ENCODE measurements around the gene CAPN10.
A peak's percentile ranks its signal among the peaks of the same experiment; 100 is the strongest.
"Not testable (repeated sequence)": the region's sequence is repeated elsewhere in the genome, so short reads cannot be mapped to it uniquely, and the experiment has no call there.

The CAPN10 gene, protein sequence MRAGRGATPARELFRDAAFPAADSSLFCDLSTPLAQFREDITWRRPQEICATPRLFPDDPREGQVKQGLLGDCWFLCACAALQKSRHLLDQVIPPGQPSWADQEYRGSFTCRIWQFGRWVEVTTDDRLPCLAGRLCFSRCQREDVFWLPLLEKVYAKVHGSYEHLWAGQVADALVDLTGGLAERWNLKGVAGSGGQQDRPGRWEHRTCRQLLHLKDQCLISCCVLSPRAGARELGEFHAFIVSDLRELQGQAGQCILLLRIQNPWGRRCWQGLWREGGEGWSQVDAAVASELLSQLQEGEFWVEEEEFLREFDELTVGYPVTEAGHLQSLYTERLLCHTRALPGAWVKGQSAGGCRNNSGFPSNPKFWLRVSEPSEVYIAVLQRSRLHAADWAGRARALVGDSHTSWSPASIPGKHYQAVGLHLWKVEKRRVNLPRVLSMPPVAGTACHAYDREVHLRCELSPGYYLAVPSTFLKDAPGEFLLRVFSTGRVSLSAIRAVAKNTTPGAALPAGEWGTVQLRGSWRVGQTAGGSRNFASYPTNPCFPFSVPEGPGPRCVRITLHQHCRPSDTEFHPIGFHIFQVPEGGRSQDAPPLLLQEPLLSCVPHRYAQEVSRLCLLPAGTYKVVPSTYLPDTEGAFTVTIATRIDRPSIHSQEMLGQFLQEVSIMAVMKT
- 46.4 to 77.6 (median 70.0) reads per million in 3 experiments for total RNA-seq

DNA sequence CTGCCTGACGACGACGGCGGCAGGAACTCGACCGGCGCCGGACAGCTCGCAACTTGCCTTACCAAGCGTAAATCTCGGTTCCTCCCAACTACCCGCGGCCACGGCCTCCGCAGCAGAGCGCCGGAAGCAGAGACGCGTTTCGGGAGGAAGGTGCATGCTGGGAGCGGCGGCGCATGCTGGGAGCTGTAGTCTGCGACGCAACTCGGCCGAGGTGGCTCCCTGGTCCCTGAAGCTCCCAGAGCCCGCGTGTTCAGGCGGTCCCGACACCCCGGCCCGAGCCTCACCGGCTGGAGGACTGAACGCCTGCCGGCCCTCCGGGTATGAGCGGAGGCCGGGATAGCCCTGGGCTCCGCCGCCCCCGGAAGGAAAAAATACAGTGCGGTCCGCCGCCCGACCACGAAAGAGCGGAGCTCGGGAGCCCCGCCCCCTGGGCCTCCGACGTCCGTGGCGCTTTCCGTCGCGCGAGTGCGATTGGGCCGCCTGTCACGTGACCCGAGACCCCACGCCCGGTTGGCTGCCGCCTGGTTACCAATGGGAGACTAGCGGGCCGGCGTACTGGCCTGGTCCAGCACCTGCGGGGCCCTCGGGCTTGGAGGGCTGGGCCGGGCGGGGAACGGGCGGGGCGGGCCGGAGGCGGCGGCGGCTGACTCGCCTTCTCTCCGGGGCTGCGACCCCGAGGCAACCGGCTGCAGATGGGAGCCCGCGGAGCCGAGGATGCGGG is at the start of gene CAPN10:
CAPN10 (plus strand) TSS at position 537 of the 721 bp plus-strand sequence; CDS start at position 715, 178 bp downstream.
- DNase-seq, result peak; percentile 96

- DNase-seq, result no peak
Observed at GRCh38 chr2:240538031-240538780, 48.3 kb upstream of the CAPN10 start.

- not testable (repeated sequence) for DNase-seq
Observed at GRCh38 chr2:240539101-240539500, 47.4 kb upstream of the CAPN10 start.

- DNase-seq, result no peak
Observed at GRCh38 chr2:240539906-240540305, 46.6 kb upstream of the CAPN10 start.

DNA sequence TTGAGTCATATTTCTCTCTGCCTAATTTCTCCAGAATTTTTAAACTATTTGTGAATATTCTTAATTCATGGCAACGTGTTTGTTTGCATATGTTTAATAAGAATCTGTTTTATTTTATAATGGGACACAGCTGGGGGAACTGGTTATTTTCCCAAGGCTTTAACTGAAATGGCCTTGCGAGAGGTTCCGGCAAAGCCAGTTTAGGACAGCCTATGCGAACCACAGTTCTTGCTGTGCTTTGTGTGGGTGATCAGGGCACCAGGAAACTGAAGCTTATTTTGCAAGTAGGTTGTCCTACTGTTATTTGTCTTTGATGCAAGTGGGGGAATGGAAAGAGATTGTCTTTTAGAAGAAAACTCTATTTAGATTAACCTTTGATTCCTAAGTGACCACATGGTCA is 35.2 kb upstream of the CAPN10 start:
- DNase-seq, result no peak

GRCh38 chr2:240551811-240552210 is 34.7 kb upstream of the CAPN10 start:
- DNase-seq, result no peak

DNA sequence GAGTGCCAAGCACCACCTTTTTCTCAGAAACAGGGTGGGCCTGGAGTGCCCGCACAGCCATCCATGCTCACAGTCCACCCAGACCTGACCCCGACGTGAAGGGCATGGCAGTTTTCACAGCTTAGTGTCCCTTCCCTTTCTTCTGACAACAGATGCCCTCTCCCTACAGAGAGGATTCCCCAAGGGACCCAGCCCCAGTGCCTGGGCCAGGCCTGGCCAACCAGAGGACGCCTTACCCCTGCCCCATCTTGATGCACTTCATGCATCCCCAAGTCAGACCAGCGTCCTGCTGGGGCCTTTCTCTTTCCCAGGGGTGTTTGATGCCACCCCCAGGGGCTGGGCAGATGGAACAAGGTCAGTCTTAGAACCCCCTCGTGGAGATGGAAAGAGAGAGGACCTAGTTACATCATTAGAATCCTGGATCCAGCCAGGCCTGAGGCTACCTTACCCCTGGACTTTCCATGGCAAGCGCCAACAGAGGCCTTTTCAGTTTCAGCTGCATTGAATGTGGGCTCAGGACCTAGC is 32.5 kb upstream of the CAPN10 start:
- no peak for DNase-seq

DNA sequence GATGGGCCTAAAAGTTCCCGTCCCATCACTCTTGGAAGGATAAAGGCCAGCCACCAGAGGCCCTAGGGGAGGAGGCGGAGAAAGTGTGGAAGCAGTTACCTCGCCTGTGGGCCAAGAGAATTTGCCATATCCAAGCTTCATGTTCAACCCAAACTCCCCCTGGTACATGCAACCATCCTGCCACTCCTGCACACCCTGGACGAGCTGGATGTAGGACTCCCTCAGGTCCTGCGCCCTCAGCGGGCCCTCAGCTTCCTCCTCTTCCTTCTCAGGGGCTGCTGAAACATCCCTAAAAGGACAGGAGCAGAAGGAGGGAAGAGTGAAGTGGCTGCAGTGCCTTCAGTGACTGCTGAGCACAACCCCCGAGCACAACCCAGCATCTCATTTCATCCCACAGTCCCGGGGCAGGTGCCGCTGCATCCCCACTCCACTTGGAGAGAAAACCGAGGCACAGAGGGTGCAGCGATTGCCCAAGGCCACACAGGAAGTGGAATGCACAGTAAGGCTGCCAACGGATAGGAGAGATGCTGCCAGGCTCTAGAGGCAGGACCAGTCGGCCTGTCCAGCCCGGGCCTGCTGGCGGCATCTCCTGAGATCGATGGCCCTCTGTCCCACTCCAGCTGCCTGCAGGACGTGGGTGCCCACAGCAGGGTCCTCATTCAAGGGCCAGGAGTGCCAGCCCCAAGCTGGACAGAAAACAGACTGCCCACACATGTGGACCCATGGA is 31.6 kb upstream of the CAPN10 start:
- no peak for DNase-seq

DNA sequence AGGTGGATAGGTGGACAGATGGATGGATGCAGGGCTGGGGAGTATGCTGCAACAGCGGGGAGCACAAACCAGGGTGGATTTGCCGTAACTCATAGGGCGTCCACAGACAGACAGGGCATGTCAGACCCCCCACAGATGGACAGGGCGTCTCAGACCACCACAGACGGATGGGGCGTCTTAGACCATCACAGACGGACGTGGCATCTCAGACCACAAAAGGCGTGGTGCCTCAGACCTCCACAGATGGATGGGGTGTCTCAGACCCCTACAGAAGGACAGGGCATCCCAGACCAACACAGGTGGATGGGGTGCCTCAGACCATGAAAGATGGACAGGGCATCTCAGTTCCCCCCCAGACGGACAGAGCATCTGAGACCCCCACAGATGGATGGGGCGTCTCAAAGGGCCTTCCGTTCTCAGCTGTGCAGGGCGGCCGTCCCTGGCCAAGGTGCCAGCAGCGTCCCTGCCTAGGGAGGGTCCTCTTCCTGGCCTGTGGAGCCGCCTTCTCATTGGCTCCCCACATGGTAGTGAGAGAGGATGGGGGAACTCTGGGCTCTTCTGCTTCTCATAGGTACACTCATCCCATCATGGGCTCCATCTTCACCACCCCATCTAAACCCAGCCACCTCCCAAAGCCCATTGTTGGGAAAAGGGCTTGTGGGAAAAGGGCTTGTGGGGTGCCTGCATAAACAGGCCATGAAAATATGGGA is 30.8 kb upstream of the CAPN10 start:
- no peak for DNase-seq

GRCh38 chr2:240556553-240557100 is 29.9 kb upstream of the CAPN10 start:
- peak; percentile 63 for DNase-seq

DNA sequence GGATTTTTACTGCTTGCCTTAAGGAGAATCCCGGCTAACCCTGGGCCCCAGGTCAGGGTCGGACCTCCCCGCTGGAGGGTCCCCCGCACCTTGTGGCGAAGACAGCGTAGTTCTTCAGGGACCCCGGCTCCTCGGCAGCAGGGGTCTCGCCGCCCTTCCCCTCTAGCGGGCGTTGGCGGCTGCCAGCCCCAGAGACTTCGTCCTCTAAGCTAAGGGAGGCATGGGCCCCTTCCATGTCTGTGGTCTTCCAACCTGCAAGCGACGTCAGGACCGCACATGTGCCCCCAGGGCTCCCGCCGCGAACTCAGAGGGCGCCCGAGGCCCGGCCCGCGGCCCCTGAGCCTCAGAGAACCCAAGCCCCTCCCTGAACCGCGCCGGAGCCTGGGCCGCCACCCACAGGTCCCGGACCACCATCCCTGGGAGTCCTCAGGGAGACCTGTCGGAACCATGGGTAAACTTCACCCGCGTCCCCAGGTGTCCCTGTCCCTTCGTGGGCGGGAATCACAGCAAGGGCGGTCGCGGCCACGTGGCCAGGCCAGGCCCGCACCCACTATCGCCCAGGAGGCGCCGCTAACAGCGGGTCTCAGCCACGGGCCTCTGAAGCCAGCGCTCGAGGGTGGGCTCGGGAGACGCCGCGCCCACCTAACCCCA is 29.3 kb upstream of the CAPN10 start:
- DNase-seq, result no peak

- peak; percentile 41 for DNase-seq
Observed at GRCh38 chr2:240557808-240558207, 28.7 kb upstream of the CAPN10 start, which contains the start of gene ANKMY1. TSS of gene ANKMY1 (minus strand) at chr2:240557988. CDS start at chr2:240557335, 653 bp downstream.

- no peak for DNase-seq
Observed at GRCh38 chr2:240558236-240558761, 28.2 kb upstream of the CAPN10 start.

- DNase-seq, result no peak
Observed at GRCh38 chr2:240559286-240559685, 27.2 kb upstream of the CAPN10 start.

GRCh38 chr2:240560084-240560479 is 26.5 kb upstream of the CAPN10 start, which contains the start of gene DUSP28:
TSS of gene DUSP28 (plus strand) at chr2:240560357. CDS start at chr2:240560685, 328 bp downstream.
- DNase-seq, result peak; percentile 88

- DNase-seq, result peak; percentile 98
Observed at GRCh38 chr2:240560480-240561324, 25.8 kb upstream of the CAPN10 start.

DNA sequence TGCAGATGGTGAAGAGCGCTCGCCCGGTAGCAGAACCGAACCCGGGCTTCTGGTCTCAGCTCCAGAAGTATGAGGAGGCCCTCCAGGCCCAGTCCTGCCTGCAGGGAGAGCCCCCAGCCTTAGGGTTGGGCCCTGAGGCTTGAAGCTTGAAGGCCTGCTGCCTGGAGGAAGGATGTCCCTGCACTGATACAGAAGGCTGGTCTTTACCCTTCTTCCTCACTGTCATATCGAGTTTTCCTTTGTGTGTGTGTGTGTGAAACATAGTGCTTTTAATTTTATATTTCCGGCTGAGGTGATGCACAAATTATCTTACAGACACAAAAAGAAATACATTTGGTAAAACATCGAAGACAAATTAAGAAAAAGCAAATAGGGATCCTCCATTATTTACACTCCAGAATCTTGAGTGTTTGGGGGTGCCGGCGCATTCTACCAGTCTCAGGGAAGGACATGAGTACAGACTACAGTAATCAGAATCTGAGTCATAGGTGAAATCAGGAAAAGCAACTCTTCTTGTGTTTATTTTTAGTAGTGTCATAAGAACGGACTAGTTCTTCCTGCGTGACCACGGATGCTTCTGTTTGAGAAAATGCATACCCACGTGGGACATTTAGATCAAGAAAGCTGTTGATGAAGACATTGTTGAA is 25.1 kb upstream of the CAPN10 start:
- no peak for DNase-seq

DNA sequence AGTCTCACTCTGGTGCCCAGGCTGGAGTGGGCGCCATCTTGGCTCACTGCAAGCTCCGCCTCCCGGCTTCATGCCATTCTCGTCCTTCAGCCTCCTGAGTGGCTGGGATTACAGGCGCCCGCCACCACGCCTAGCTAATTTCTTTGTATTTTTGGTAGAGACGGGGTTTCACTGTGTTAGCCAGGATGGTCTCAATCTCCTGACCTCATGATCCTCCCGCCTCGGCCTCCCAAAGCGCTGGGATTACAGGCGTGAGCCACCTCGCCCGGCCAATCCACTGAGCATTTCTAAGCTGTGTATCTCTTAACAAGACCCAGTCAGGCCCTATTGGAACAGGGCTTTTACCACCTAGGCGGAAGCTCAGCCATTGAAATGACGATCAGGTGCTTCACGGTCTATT is 23.3 kb upstream of the CAPN10 start:
- DNase-seq, result not testable (repeated sequence)
